Measurements from ENCODE around the gene MPPED2.

The MPPED2 gene

GRCh38 chr11:30522536-30523243 lies 63.5 kb downstream of the MPPED2 start:
- H3K4me3 ChIP-seq (ENCODE audit: low read depth, low read length), result no peak overlapping the region
- DNase-seq (ENCODE audit: low read depth, low spot score), result no peak
- in situ Hi-C loops (cut with HindIII; ENCODE audit: low sequenced_read_pairs), result no loop called here
- TF ChIP-seq CTCF (IDR thresholded peaks at IDR 0.05; ENCODE audit: low read depth, low read length), result no peak

GRCh38 chr11:30521297-30522071 lies 64.7 kb downstream of the MPPED2 start:
- no peak overlapping the region for H3K4me3 ChIP-seq (ENCODE audit: low read depth, low read length)
- no peak for TF ChIP-seq CTCF (IDR thresholded peaks at IDR 0.05; ENCODE audit: low read depth, low read length)
- no peak for DNase-seq (ENCODE audit: low read depth, low spot score)

GRCh38 chr11:30513087-30513486 lies 73.1 kb downstream of the MPPED2 start:
- no peak for DNase-seq (ENCODE audit: low read depth, low spot score)
- in situ Hi-C loops (cut with HindIII; ENCODE audit: low sequenced_read_pairs), result no loop called here
- no peak for TF ChIP-seq CTCF (IDR thresholded peaks at IDR 0.05; ENCODE audit: low read depth, low read length)
- no peak overlapping the region for H3K4me3 ChIP-seq (ENCODE audit: low read depth, low read length)

More at GRCh38 chr11:30521297-30522071, 64.7 kb downstream of the MPPED2 start:
- in situ Hi-C loops (cut with HindIII; ENCODE audit: low sequenced_read_pairs), result no loop called here

- no peak for DNase-seq (ENCODE audit: low read depth, low spot score)
- in situ Hi-C loops (cut with HindIII; ENCODE audit: low sequenced_read_pairs), result no loop called here
- H3K4me3 ChIP-seq (ENCODE audit: low read depth, low read length), result no peak overlapping the region
- TF ChIP-seq CTCF (IDR thresholded peaks at IDR 0.05; ENCODE audit: low read depth, low read length), result no peak
Observed at GRCh38 chr11:30511408-30511807, 74.7 kb downstream of the MPPED2 start.

- DNase-seq (ENCODE audit: low read depth, low spot score), result no peak
- H3K4me3 ChIP-seq (ENCODE audit: low read depth, low read length), result no peak overlapping the region
- in situ Hi-C loops (cut with HindIII; ENCODE audit: low sequenced_read_pairs), result no loop called here
- no peak for TF ChIP-seq CTCF (IDR thresholded peaks at IDR 0.05; ENCODE audit: low read depth, low read length)
Observed at GRCh38 chr11:30510750-30511149, 75.4 kb downstream of the MPPED2 start.

- in situ Hi-C loops (cut with HindIII; ENCODE audit: low sequenced_read_pairs), result no loop called here
- H3K4me3 ChIP-seq (ENCODE audit: low read depth, low read length), result no peak overlapping the region
- TF ChIP-seq CTCF (IDR thresholded peaks at IDR 0.05; ENCODE audit: low read depth, low read length), result no peak
Observed at GRCh38 chr11:30509364-30509763, 76.8 kb downstream of the MPPED2 start.

More at GRCh38 chr11:30509364-30509763, 76.8 kb downstream of the MPPED2 start:
- no peak for DNase-seq (ENCODE audit: low read depth, low spot score)
